Measurements from ENCODE around the gene GARS1.

- TF ChIP-seq CTCF (IDR thresholded peaks at IDR 0.05) (no peak), EZH2phosphoT487 (IDR thresholded peaks at IDR 0.05) (no peak), EZH2 (IDR thresholded peaks at IDR 0.05) (no peak)
These were observed 48.7 kb upstream of the GARS1 start for GRCh38 chr7:30545791-30546555.
